A673 (cell line): ENCODE measurements around the gene TMEM214.

Experiments used
- CTCF ChIP-seq: fragments of 300-800, 200-600 bp; sonication (generic); conservative IDR thresholded peaks from 2 replicates; pipeline ENCODE4 v1.5.1; 2017; ENCODE audit warnings: low read depth, mild to moderate bottlenecking, antibody characterized with exemption, low read length, moderate library complexity, mixed read lengths
- EZH2 ChIP-seq: fragments of 200-600 bp; sonication (generic); IDR thresholded peaks from 2 replicates; pipeline ENCODE4 v1.6.1; 2017; ENCODE audit warnings: borderline replicate concordance, low read depth, mild to moderate bottlenecking, mixed read lengths, antibody characterized with exemption, low read length; ENCODE audit not compliant: poor library complexity, severe bottlenecking

GRCh38 chr2:27024812-27025211, 8.0 kb upstream of the TMEM214 start:
- no peak for TF ChIP-seq CTCF
- TF ChIP-seq EZH2: no peak
